Kidney capillary endothelial cell (primary cell): ENCODE data around the gene POU2F3.
A peak's percentile ranks its signal among the peaks of the same experiment; 100 is the strongest.

Source experiments
- DNase-seq: peaks from one replicate; pipeline ENCODE4 v3.0.0-alpha.2; 2018; ENCODE audit warnings: low spot score

The POU2F3 gene

DNA sequence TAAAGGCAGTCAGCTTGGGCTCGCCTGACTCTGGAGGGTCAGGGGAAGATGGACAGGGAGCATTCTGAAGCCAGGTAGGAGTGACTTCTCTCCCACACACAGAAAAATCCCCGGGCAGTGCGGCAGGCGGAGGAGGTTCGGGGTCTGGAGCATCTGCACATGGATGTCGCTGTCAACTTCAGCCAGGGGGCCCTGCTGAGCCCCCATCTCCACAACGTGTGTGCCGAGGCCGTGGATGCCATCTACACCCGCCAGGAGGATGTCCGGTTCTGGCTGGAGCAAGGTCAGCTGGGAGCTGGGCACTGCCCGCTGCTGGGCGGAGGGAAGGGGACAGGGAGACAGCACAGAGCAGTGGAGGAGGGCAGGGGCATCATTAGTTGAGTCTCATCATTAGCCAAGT is 13.2 kb upstream of the POU2F3 start:
- DNase-seq: no peak

- DNase-seq: no peak
Observed at GRCh38 chr11:120227228-120227852, 12.6 kb upstream of the POU2F3 start.

- no peak for DNase-seq
Observed at GRCh38 chr11:120228794-120229384, 11.1 kb upstream of the POU2F3 start.

- DNase-seq: no peak
Observed at GRCh38 chr11:120229451-120230424, 10.2 kb upstream of the POU2F3 start.

DNA sequence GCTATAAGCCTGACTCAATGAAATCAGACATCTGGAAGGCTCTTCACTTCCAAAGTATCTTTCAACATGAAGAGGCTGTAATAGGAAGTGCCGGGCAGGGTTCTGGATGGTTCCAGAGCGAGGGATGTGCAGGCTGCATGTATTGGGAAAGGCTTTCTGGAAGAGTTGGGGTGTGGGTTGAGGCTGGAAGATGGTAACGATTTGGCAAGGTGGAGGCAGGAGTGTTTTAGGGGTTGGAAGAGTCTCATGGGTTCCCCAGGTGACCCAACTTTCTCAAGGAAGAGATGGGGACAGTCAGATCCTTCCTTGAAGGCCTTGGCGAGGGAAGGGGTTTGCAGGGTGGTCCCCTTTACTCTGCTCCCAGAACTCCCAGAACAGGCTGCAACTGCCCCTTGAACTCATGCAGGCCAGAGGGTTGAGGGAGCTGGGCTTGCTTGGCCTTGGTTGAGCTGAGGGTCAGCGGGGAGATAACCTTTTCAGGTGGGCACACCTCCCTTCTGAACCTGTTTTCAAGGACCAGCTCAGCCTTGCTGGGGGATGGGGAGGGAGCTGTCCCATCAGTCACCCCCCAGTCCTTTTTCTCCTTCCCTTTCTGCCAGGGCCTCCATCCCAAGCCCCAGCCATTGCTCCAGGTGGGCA is 9.4 kb upstream of the POU2F3 start:
- DNase-seq: no peak

DNA sequence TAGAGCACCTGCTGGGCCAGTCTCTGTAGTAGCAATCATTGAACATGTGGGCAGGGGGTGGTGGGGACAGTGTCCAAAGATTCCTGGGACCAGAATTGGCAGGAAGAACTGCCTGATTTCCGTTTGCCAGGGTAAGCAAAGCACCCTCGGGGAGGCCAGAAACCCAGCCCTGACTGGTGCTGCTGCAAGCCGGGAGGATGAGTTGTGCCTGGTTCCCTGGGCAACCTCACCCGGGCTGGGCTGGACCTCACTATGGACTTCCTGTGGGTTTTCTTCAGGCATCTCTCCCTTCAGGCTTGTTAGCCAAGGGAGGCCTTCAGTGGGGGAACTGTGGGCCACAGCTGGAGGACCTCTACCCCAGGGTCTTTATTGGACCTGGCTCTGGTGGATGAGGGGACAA is 8.0 kb upstream of the POU2F3 start:
- no peak for DNase-seq

- no peak for DNase-seq
Observed at GRCh38 chr11:120233207-120233803, 6.6 kb upstream of the POU2F3 start.

GRCh38 chr11:120235024-120235628 is 4.8 kb upstream of the POU2F3 start:
- DNase-seq: no peak

DNA sequence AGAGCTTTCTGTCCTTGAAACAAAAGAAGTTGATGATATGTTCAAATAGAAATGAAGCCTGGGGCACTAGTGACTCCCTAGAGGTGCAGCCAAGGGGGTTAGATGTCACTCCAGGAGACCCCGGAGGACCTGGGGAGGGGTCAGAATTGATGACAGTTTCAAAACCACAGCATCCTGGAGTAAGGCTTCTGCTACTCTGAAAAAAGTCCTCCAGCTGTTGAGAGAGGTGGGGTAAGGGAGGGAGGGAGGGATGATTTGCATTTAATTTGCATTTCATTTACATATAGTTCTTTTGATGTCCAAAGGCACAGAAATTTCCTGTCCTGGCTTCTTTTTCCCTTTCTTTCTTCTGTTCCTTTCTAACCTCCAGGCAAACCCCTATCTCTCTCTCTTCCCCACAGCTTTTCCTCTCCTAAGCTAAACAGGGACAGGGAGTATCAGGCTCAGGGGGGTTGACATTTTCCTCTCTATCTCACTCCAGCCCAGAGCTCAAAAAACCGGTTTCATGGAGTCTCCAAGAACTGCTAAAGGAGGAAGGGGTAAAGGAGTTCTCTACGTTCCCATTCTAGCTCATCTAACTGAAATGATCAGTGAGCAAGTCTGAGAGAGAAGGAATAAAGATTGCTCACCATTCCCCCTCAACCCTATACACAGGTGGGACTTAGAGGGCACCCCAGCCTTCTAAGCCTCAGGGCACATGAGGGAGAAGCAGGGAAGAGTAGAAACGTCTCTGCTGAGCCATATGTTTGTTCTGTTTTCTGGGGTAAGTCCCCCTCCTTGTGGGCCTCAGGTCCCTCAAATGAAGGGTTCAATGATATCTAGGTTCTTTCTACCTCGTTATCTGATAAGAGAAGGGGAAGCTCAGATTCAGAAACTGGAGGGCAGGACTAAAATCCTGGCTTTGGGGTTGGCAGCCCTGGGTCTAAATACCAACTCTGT is 3.5 kb upstream of the POU2F3 start:
- DNase-seq: no peak

GRCh38 chr11:120238968-120239620 is 846 bp upstream of the POU2F3 start:
- DNase-seq: no peak

- no peak for DNase-seq
Observed at GRCh38 chr11:120240866-120241265, 926 bp downstream of the POU2F3 start.

DNA sequence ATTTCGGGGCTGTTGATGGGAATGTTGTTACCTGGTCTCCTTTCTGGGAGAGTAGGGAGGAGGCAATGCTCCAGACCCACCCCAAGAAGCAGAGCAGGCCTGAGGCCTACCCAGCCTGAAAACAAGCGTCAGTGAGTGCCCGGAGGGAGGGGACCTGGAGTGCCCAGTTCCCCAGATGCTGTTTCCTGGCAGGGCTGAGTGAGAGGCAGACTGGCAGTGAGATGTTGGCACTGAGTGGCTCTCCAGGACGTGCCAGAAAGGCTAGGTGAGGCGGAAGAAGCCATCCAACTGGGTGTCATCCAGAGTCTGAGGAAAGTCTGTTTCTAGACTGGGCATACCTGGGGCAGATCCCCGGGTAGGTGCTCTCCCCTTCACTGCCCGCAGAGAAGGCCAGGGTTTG is 1.3 kb downstream of the POU2F3 start:
- no peak for DNase-seq

DNA sequence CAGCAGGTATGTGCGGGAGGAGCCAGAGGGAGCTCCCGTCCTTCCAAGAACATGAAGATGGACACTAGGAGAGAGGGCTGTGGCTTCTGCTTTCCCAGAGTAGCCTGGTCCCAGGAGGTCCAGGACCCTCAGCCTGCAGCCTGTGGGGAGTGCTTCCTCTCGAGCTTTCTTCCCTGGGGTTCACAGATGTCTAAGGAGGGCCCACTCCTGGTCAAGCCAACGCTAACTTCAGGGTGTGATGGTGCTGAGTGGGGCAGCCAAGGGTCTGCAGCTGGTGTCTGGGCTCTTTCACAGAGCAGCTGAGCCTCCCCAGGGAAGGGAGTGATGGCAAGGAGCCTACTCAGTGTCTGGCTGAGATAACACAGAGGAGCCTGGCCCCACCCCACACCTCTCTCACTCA is 3.3 kb downstream of the POU2F3 start:
- no peak for DNase-seq

DNA sequence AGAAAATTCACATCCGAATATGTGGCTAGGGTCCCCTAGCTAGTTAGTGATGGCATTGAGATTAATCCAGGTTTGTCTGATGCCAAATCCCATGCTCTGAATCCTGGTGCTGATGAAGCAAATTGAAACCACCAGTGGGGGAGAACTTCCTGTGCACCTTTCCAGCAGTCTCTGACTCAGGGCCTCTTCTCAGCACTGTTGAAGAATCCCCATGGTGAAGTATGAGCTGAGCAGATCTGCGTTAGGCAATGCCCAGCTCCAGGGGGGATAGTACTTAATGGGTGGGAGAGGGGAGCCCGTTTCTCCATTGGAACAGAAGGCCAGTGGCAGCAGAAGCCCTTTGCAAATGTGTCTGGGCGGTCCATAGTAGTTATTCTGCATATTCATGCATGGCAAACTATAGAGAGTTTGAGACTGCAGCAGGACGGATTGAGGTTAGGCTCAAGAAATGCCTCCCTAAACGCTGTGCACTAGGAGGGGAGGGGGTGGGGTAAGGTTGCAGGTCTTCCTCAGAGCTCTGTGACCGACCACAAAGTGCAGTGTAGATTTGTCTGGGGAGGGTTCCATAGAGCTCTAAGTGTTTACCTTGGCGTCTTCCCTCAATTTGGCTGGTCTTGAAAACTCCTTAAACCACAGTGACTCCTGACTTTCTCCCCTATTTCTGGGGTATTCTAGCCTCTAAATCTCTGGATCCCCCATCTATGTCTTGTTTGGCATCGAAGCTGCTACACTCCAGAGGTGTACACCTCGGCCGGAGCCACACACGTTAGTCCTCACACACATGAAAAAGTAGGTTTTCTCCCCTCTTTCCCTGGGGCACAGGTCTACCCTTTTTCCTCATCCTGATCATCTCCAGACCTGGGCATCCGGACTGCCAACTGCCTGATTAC is 4.8 kb downstream of the POU2F3 start:
- no peak for DNase-seq

DNA sequence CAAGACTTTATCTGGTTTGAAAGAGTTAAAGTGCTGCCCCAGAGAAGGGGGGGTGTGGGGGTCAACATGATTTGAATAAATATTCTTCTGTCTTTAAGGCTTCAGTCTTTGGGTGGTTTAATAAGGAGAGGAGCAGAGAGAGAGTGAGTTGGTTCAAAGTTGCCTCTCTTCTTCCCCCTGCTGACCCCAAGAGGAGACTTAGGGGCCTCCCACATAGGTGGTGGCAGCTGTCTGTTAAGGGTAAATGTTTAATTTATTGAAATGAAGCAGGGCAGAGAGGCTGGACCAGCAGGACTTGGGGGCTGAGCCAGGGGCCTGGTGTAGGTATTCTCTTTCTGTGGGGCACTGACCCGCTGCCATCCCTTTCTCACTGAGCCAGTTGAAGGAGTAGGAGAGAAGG is 5.5 kb downstream of the POU2F3 start:
- no peak for DNase-seq

DNA sequence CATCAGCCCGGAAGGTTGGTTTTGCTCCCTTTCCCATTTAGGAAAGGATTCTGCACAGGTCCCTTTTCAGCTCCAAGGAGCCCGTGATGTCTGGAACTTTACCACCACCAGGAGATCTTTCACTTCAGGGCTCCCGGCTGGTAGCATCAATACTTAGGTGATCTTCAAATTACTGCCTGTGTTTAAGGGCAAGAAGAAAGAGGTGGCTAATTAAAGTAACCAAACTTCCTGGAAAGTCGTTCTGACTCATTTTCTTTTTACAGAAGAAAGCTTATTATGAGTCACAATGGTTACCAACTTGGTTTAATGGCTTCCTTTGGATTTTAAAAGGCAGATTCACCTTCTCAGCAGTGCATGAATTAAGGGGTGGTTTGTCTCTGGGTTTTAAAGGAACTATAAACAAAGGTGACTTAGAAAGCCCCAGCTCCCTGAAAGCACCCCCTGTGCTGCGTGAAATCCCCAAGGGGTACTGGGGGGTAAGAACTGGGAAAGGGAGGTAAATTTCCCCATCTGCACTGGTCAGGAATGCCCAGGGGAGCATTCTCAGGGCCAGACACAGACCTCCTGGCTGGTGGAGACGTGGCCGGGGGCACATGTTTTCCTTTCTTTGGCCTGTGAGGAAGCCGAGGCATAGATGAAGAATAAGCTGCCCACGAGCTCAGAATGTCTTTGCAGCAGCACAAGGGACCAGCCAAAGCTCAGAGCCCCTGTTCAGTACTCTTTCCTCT is 8.8 kb downstream of the POU2F3 start:
- DNase-seq: peak; percentile 78

DNA sequence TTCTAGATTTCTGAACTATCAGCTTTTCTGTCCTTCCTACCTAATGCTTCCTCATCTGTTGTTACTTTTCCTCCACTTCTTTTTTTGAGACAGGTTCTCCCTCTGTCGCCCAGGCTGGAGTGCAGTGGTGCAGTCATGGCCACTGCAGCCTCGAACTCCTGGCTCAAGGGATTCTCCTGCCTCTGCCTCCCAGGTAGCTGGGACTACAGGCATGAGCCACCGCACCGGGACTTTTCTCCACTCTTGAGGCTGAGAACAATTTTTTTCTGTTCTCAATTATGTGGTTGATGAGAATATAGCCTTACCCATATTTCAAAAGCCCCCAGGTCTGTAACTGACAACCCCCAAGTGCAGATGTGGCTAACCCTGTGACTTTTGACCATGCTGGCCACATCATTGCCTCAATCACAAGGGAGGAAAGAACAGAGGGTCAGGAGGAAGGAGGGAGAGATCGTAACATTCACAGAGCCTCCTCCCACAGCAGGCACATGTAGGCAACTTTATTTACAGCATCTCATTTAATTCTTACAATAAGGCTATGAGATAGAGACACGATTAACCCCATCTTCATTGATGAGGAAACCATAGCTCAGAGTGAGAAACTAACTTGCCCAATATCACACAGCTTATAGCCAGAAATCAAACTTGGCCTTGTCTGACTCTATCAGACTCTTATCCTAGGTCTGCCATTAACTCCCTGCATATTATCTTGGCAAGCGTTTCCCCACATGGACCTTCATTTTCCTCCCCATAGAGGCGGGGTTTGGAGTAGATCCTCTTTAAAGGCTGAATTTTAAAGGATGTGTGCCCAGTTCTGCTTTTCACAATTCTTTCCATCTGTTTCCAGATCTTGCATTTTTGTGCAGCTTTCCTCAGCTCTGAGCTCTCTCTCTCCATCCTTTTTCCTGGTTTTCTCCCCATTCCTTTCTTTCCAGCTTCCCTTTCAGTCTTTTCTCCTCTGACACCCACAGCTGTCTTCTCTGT is 9.6 kb downstream of the POU2F3 start:
- DNase-seq: no peak
